Pancreas (tissue), 10 donors: ENCODE data around the gene PTGFRN. TPM values are rescaled to one million over a fixed set of nuclear protein-coding genes. Genes with fewer than 3 reads are reported as not detected.
A peak's percentile ranks its signal among the peaks of the same experiment; 100 is the strongest.

Experiments
- ATAC-seq, 4 donors: fragments of 200-7000 bp; cut with Tn5 transposase; one replicate each; pipeline versions ENCODE4 v1.8.0 to v1.9.1; 2020; ENCODE audit warnings: mild to moderate bottlenecking in 4 of 4, moderate library complexity in 4 of 4
- DNase-seq, 6 donors: peaks; one replicate each; pipeline ENCODE4 v3.0.0-alpha.2; 2020
- FAIRE-seq: peaks from 2 replicates; lab custom pipeline; 2012; peaks lifted over from hg19 to GRCh38; lab: Jason Lieb, UNC
- H3K27ac ChIP-seq, 4 donors: fragments of 200-600 bp; sonication (generic); 1 replicate in 3 of 4; 2 replicates in 1 of 4; pipeline versions ENCODE4 v1.5.0 to v1.8.0; 2020
- H3K27me3 ChIP-seq, 4 donors: fragments of 200-600 bp; one replicate each; pipeline ENCODE4 v1.8.0; 2021
- H3K36me3 ChIP-seq, 3 donors: fragments of 200-600 bp; sonication (generic) in 1 of 3; one replicate each; pipeline versions ENCODE4 v1.5.0 to v1.8.0; 2020 to 2021
- H3K4me1 ChIP-seq, 3 donors: fragments of 200-600 bp; one replicate each; pipeline ENCODE4 v1.8.0; 2021
- H3K4me3 ChIP-seq, 4 donors: fragments of 200-600 bp; sonication (generic) in 2 of 4; one replicate each; pipeline versions ENCODE4 v1.5.0 to v1.8.0; 2020 to 2021
- H3K9me3 ChIP-seq, 4 donors: fragments of 200-600 bp; one replicate each; pipeline ENCODE4 v1.8.0; 2021
- WGBS, 2 donors: extraction: QIAGEN DNeasy Blood & Tissue Kit; methylation state at CpG; one replicate each; pipeline ENCODE4 v1.1.7; 2013; 5-methylcytosine and 5-hydroxymethylcytosine counted together
- intact Hi-C, 3 donors: fragments of 100-400 bp; cut with DNase I; formaldehyde crosslinking; loops; one replicate each; pipeline versions ENCODE4 v1.11.1 to v1.14.2; 2022
- polyA plus RNA-seq, 2 donors: library from polyadenylated mRNA; stranded (reverse); fragments of 200-250 nt; gene quantifications; one replicate each; pipeline ENCODE4 v1.2.3, GENCODE V29; 2013
- total RNA-seq, 6 donors: library from RNA; stranded (reverse); fragmentation: NEBNext Ultra II Directional in 4 of 6; extraction: Animal tissue kit (Norgen Biotek cat#: 25700) in 4 of 6; gene quantifications; one replicate each; pipeline versions ENCODE4 v1.2.1 to v1.2.4, GENCODE V29; 2021 to 2023
- TF ChIP-seq, protein P1 (sequence below), 4 donors: fragments of 200-600 bp; sonication (generic) in 3 of 4; IDR thresholded peaks; one replicate each; pipeline versions ENCODE4 v1.5.0 to v1.8.0; 2021; ENCODE audit warnings: antibody characterized with exemption in 4 of 4
- donor health status: healthy with polysubstance abuse.
- donor health status: DM: no; HTN: no; CAD: no; lungs with moderate emphysema.
- donor health status: DM: no; HTN: no; CAD: no.
- donor health status: control.
- donor health status: control.
- donor health status: Bipolar disorder and iron deficiency.
- donor health status: DM: yes; HTN: yes; CAD: no.
- donor health status: DM: no; HTN: no; CAD: no.
- donor health status: DM: no; HTN: no; CAD: no.
- donor health status: DM: yes; HTN: yes; CAD: no.

Gene PTGFRN
- total and polyA plus RNA-seq, 8 donors: 9.9 to 62.0 (median 21.3) TPM

DNA sequence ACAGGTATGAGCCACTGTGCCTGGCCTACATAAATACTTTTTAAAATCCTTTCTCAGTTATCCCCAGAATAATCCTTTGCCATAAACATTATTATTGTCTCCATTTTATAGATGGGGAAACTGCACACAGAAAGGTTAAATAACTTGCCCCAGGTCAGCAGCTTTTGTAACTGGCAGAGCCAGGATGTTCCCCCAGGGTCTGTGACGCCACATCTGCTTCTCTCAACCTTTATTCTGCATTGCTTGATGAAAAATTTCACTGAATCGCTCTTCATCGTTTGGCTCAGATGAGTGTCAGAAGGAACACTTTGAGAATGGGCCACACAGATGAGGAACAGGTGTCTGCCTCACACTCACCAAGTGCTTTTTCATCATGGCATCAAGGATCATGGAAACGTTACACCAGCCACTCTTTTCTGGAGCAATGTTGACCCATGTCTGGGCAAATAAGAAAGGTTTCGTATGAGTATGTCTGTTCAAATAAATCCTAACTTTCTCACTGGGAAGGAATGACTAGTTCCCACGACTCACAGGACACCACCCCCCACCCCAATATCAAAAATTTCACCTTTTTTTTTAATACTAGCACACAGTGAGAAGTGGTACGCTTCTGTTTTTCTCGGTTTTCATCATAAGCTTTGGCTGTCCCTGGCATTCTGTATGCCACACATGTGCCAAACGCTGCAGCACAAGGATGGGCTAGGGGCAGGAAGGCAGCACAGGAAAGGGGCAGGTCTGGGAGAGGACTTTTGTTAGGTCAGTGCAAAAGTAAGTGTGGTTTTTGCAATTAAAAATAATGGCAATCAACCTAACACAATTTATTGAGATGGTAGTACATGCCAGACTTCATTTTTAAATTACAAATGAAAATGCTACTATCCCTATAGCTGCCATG, 9.0 kb upstream of the PTGFRN start:
- Histone ChIP-seq H3K9me3 (no peaks in the 10 kb centered on the region), H3K27me3 (no peaks in the 10 kb centered on the region), H3K36me3 (no peaks in the 10 kb centered on the region), H3K4me3 (no peak overlapping the region), H3K4me1 (no peaks in the 10 kb centered on the region), H3K27ac (no peak overlapping the region)
- ATAC-seq (no peak), FAIRE-seq (no peak), DNase-seq (no peak)
- intact Hi-C loops: no loop called here
- TF ChIP-seq, protein P1, sequence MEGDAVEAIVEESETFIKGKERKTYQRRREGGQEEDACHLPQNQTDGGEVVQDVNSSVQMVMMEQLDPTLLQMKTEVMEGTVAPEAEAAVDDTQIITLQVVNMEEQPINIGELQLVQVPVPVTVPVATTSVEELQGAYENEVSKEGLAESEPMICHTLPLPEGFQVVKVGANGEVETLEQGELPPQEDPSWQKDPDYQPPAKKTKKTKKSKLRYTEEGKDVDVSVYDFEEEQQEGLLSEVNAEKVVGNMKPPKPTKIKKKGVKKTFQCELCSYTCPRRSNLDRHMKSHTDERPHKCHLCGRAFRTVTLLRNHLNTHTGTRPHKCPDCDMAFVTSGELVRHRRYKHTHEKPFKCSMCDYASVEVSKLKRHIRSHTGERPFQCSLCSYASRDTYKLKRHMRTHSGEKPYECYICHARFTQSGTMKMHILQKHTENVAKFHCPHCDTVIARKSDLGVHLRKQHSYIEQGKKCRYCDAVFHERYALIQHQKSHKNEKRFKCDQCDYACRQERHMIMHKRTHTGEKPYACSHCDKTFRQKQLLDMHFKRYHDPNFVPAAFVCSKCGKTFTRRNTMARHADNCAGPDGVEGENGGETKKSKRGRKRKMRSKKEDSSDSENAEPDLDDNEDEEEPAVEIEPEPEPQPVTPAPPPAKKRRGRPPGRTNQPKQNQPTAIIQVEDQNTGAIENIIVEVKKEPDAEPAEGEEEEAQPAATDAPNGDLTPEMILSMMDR (IDR thresholded peaks at IDR 0.05): no peak
- WGBS, 2 donors: 74 to 81% methylated on average over 9 of the region's 9 CpGs

DNA sequence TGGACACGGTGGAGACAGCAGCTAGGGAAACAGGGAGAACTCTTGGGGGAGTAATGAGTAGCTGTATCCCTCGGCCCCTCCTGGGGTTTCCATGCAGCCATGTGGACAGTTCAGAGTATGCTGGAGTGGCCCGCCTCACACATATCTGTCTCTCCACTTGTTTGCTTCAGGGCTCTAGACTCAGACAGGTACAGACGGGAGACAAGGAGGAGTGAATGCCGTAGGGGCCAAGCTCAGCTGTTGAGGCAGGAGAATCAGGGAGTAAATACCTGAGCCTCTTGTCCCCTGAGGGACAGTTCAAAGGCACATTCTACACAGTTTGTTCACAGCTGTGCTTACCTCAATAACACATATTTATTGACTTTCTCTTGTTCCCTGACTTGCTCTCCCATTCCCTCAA, 7.7 kb upstream of the PTGFRN start:
- H3K4me1 ChIP-seq: no peaks in the 10 kb centered on the region
- intact Hi-C loops: no loop called here
- H3K27me3 ChIP-seq: no peaks in the 10 kb centered on the region
- no peak overlapping the region for H3K4me3 ChIP-seq
- WGBS, 2 donors: 77 to 78% methylated on average over 5 of the region's 5 CpGs
- FAIRE-seq (no peak), ATAC-seq (peak in 1 of 4 donors; percentile 20), DNase-seq (no peak)
- H3K36me3 ChIP-seq: no peaks in the 10 kb centered on the region
- no peaks in the 10 kb centered on the region for H3K9me3 ChIP-seq
- TF ChIP-seq, protein P1 (IDR thresholded peaks at IDR 0.05): no peak
- no peak overlapping the region for H3K27ac ChIP-seq

DNA sequence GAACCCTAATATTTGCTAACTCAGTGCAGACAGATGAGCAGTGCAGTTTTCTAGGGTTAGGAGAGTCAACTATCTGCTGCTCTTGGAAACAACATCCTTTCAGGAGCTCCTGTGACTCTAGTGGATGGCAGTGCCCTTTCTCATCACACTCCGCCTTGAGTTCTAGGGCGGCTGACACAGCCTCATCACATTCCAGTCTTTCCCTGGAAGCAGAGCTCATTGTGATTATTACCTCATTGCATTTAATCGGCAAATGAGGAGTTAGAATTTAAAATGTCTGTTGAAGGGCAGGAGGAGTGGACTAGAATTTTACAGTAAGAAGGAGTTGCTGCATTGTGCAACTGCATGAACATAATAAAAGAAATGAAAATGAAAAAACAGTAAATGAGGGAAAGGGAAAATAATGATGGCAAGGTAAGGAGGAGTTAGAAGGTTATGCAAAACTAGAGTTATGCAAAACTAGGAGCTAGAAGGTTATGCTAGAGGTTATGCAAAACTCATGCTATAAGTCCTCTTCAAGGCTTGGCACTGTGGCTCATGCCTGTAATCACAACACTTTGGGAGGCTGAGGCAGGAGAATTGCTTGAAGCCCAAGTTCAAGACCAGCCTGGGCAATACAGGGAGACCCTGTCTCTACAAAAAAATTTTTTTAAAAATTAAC, 6.9 kb upstream of the PTGFRN start:
- DNase-seq (no peak), ATAC-seq (peak in 1 of 4 donors; percentile 26), FAIRE-seq (no peak)
- TF ChIP-seq, protein P1 (IDR thresholded peaks at IDR 0.05): no peak
- intact Hi-C loops: no loop called here
- WGBS, 2 donors: 81 to 85% methylated on average over 3 of the region's 3 CpGs
- H3K9me3 ChIP-seq: no peaks in the 10 kb centered on the region
- H3K4me1 ChIP-seq: no peaks in the 10 kb centered on the region
- H3K36me3 ChIP-seq: no peaks in the 10 kb centered on the region
- no peak overlapping the region for H3K27ac ChIP-seq
- no peaks in the 10 kb centered on the region for H3K27me3 ChIP-seq
- no peak overlapping the region for H3K4me3 ChIP-seq

DNA sequence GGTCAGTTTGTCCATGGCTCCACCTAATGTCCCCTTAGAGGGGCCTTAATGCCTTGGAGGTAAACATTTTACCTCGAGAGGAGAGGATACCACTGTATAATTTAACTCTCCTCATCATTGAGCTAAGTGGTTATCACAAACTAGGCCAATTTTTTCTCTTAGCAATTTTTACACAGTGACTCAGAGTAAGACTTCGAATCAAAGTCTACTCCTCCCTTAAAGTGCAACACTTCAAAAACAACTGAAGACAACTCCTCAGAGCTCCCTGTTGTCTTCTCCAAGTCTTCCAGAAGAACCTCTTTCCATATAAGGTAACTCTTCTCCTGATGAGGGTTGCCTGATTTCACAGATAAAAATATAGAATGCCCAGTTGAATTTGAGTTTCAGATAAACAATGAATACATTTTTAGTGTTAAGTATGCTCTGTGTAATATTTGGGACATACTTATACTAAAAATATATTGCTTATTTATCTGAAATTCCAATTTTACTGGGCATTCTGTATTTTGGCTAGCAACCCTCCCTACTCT, 4.9 kb upstream of the PTGFRN start:
- no peak for FAIRE-seq
- 58 to 70% methylated on average over 2 of the region's 2 CpGs for WGBS, 2 donors
- intact Hi-C loops: no loop called here

More for the DNA sequence above, 4.9 kb upstream of the PTGFRN start:
- DNase-seq: no peak
- no peak for ATAC-seq
- Histone ChIP-seq H3K27me3 (no peaks in the 10 kb centered on the region), H3K4me3 (no peak overlapping the region), H3K36me3 (no peaks in the 10 kb centered on the region), H3K4me1 (no peaks in the 10 kb centered on the region), H3K9me3 (no peaks in the 10 kb centered on the region), H3K27ac (no peak overlapping the region)
- TF ChIP-seq, protein P1 (IDR thresholded peaks at IDR 0.05): no peak
